K562 (cell line): ENCODE results near the gene PDGFC. TPM values are rescaled to one million over a fixed set of nuclear protein-coding genes. Genes with fewer than 3 reads are reported as not detected.

Experiments
- ATAC-seq: fragments of 200-7000 bp; cut with Tn5 transposase; 3 replicates; pipeline ENCODE4 v1.9.1; 2020; ENCODE audit warnings: moderate library complexity
- BruUV-seq: library from RNA; stranded (reverse); fragments of 400-500 nt; replicated peaks from 2 replicates; lab custom pipeline; 2021; lab: Mats Ljungman, UMichigan
- CTCF ChIA-PET: fragments of 300-600 bp; formaldehyde crosslinking; extraction: SDS; loops from one replicate; lab custom pipeline; 2021; ENCODE audit warnings: low intra/inter-chr PET ratio; lab: Yijun Ruan, JAX
- POLR2A ChIA-PET: fragments of 300-600, 350-650 bp; sonication (Branson Sonifier 250); formaldehyde crosslinking; extraction: SDS; loops from one replicate; lab custom pipeline; 2021; ENCODE audit warnings: antibody characterized with exemption, inconsistent platforms; lab: Yijun Ruan, JAX
- DNase-seq, 4 experiments: peaks; one replicate each; pipeline versions ENCODE4 v3.0.0 to v3.0.0-alpha.2; 2011 to 2018; ENCODE audit warnings: low spot score in 3 of 4, mixed read lengths in 3 of 4; ENCODE audit errors: extremely low read depth in 1 of 4
- FAIRE-seq: peaks from 2 replicates; lab custom pipeline; 2011; peaks lifted over from hg19 to GRCh38; lab: Jason Lieb, UNC
- H2AFZ ChIP-seq: 2 replicates; pipeline ENCODE4 v1.6.0; 2011; ENCODE audit warnings: low read depth, low read length, control low read depth, inconsistent platforms
- H3K27ac ChIP-seq: fragments of 200-600 bp; 3 replicates; pipeline ENCODE4 v1.8.0; 2011; ENCODE audit warnings: low read depth, mild to moderate bottlenecking, control low read depth, inconsistent platforms, low read length, moderate library complexity, mixed read lengths; ENCODE audit errors: extremely low read depth
- H3K27me3 ChIP-seq, 2 experiments: fragments of 300-600 bp in 1 of 2; 2 replicates in 1 of 2; 3 replicates in 1 of 2; pipeline versions ENCODE4 v1.6.0 to v1.8.0; 2011; ENCODE audit warnings: inconsistent platforms in 2 of 2, low read length in 2 of 2, mild to moderate bottlenecking in 1 of 2, mixed read lengths in 1 of 2, moderate library complexity in 1 of 2; ENCODE audit not compliant: control insufficient read depth in 2 of 2, insufficient read depth in 2 of 2
- H3K36me3 ChIP-seq: fragments of 300-600 bp; 3 replicates; pipeline ENCODE4 v1.8.0; 2011; ENCODE audit warnings: mild to moderate bottlenecking, low read length, inconsistent platforms; ENCODE audit not compliant: control insufficient read depth, insufficient read depth
- H3K4me1 ChIP-seq, 2 experiments: fragments of 200-600 bp in 1 of 2; replicated peaks in 1 of 2; 2 replicates in 1 of 2; 3 replicates in 1 of 2; pipeline versions ENCODE4 v1.5.1 to v1.8.0; 2011; ENCODE audit warnings: inconsistent platforms in 2 of 2, low read length in 2 of 2, mild to moderate bottlenecking in 1 of 2, mixed read lengths in 1 of 2, moderate library complexity in 1 of 2; ENCODE audit not compliant: control insufficient read depth in 2 of 2, insufficient read depth in 2 of 2
- H3K4me2 ChIP-seq: 2 replicates; pipeline ENCODE4 v1.6.1; 2011; ENCODE audit warnings: low read length, control low read depth, inconsistent platforms, mixed read lengths; ENCODE audit not compliant: insufficient read depth
- H3K4me3 ChIP-seq: fragments of 200-600 bp; sonication (generic), shearing (Covaris generic); 2 replicates; pipeline ENCODE4 v1.5.1; 2016; ENCODE audit warnings: control low read depth, inconsistent platforms
- H3K79me2 ChIP-seq: fragments of 200-600 bp; 3 replicates; pipeline ENCODE4 v1.8.0; 2011; ENCODE audit warnings: low read length, inconsistent platforms; ENCODE audit not compliant: control insufficient read depth, insufficient read depth
- H3K9ac ChIP-seq, 2 experiments: 2 replicates each; pipeline versions ENCODE4 v1.6.0 to v1.6.1; 2011; ENCODE audit warnings: low read depth in 2 of 2, low read length in 2 of 2, control low read depth in 1 of 2, inconsistent platforms in 1 of 2, mild to moderate bottlenecking in 1 of 2, mixed read lengths in 1 of 2; ENCODE audit not compliant: insufficient read depth in 1 of 2
- H3K9me1 ChIP-seq: one replicate; pipeline ENCODE4 v1.6.0; 2011; ENCODE audit warnings: inconsistent platforms, mild to moderate bottlenecking, low read length, moderate library complexity; ENCODE audit not compliant: control insufficient read depth, insufficient read depth
- H3K9me3 ChIP-seq: replicated peaks from 2 replicates; pipeline ENCODE4 v1.5.1; 2011; ENCODE audit warnings: low read depth, low read length, inconsistent platforms; ENCODE audit not compliant: control insufficient read depth, insufficient read depth
- H4K20me1 ChIP-seq: replicated peaks from 2 replicates; pipeline ENCODE4 v1.6.1; 2011; ENCODE audit warnings: low read length, inconsistent platforms, mixed read lengths; ENCODE audit not compliant: control insufficient read depth, insufficient read depth
- ATF1 ChIP-seq, 2 experiments: fragments of 450-650 bp in 1 of 2; IDR thresholded peaks; 2 replicates each; pipeline ENCODE4 v1.6.1; 2016; ENCODE audit warnings: missing compliant biosample characterization in 1 of 2, missing genetic modification characterization in 1 of 2
- BMI1 ChIP-seq: fragments of 150-350 bp; IDR thresholded peaks from 2 replicates; pipeline ENCODE4 v1.6.1; 2014; ENCODE audit warnings: low read length
- BRD9 ChIP-seq: fragments of 450-650 bp; IDR thresholded peaks from 2 replicates; pipeline ENCODE4 v1.6.1; 2018; ENCODE audit warnings: low read depth; ENCODE audit not compliant: partially characterized antibody
- HDGF ChIP-seq: fragments of 450-650 bp; IDR thresholded peaks from 2 replicates; pipeline ENCODE4 v1.6.1; 2016
- KDM4B ChIP-seq, 2 experiments: fragments of 450-650 bp in 1 of 2; sonication (generic) in 1 of 2; IDR thresholded peaks; 2 replicates each; pipeline ENCODE4 v1.6.1; 2016 to 2017; ENCODE audit warnings: borderline replicate concordance in 2 of 2, antibody characterized with exemption in 1 of 2, low read depth in 1 of 2, mild to moderate bottlenecking in 1 of 2
- KLF1 ChIP-seq: fragments of 450-650 bp; IDR thresholded peaks from 2 replicates; pipeline ENCODE4 v1.6.1; 2016; ENCODE audit warnings: missing genetic modification characterization, missing compliant biosample characterization
- RFX1 ChIP-seq: fragments of 450-650 bp; IDR thresholded peaks from 2 replicates; pipeline ENCODE4 v1.6.1; 2016; ENCODE audit warnings: mild to moderate bottlenecking, moderate library complexity
- RHOXF2B ChIP-seq: fragments of 250-450 bp; sonication (Bioruptor Pico); conservative IDR thresholded peaks from 2 replicates; pipeline ENCODE4 v1.5.1; 2021
- SMAD4 ChIP-seq: fragments of 250-450 bp; sonication (Bioruptor Pico); conservative IDR thresholded peaks from 2 replicates; pipeline ENCODE4 v1.8.0; 2021; ENCODE audit warnings: inconsistent platforms, mild to moderate bottlenecking, moderate library complexity
- SREBF1 ChIP-seq: fragments of 150-350 bp; IDR thresholded peaks from 2 replicates; pipeline ENCODE4 v1.6.1; 2014; ENCODE audit warnings: antibody characterized with exemption, low read depth, low read length, borderline replicate concordance
- SRSF7 ChIP-seq: fragments of 200-400 bp; formaldehyde crosslinking; optimal IDR thresholded peaks from 2 replicates; pipeline ENCODE3; 2017; ENCODE audit warnings: mild to moderate bottlenecking, low read depth, low read length
- TOE1 ChIP-seq, 2 experiments: fragments of 450-650 bp in 1 of 2; sonication (generic) in 1 of 2; formaldehyde crosslinking in 1 of 2; IDR thresholded peaks; 2 replicates each; pipeline versions ENCODE4 v1.7.1 to v1.8.0; 2016 to 2022; ENCODE audit warnings: borderline replicate concordance in 2 of 2, mild to moderate bottlenecking in 2 of 2, antibody characterized with exemption in 1 of 2, inconsistent platforms in 1 of 2, low read depth in 1 of 2, missing genetic modification reagents in 1 of 2, moderate library complexity in 1 of 2
- WGBS: fragments of 100-300 bp; shearing (Covaris generic); methylation state at CpG from one replicate; pipeline ENCODE4 v1.1.6; 2016; ENCODE audit warnings: low coverage, mixed read lengths; ENCODE audit not compliant: insufficient coverage; ENCODE audit errors: missing lambda C conversion rate; 5-methylcytosine and 5-hydroxymethylcytosine counted together
- in situ Hi-C: fragments of 300-500 bp; cut with MboI; formaldehyde crosslinking; loops from 4 replicates; pipeline ENCODE4 v1.15.0; 2018; ENCODE audit warnings: inconsistent platforms, mixed read lengths
- intact Hi-C: fragments of 100-400 bp; cut with micrococcal nuclease; formaldehyde crosslinking; loops from 2 replicates; pipeline ENCODE4 v1.14.2; 2022
- polyA plus RNA-seq, 8 experiments: library from polyadenylated mRNA; depleted of rRNA in 4 of 8; stranded (reverse) in 5 of 8; unstranded in 3 of 8; fragments of >200 nt; fragmentation: Nextera tagmentation in 2 of 8; fragmentation: Illumina TruSeq in 1 of 8; extraction: Ambion mirVana in 2 of 8; extraction: Trizol in 1 of 8; gene quantifications; 2 replicates each; pipeline versions ENCODE4 v1.2.1 to v1.2.3, GENCODE V29; 2011 to 2014; ENCODE audit warnings: inconsistent platforms in 1 of 8, missing spikeins in 1 of 8
- total RNA-seq, 7 experiments: library from RNA; depleted of rRNA in 6 of 7; stranded (reverse); fragments of >200 nt in 6 of 7; fragmentation: Illumina TruSeq in 2 of 7; extraction: Trizol in 2 of 7; gene quantifications; 2 replicates each; pipeline versions ENCODE4 v1.2.1 to v1.2.3, GENCODE V29; 2011 to 2021; ENCODE audit warnings: low replicate concordance in 1 of 7
- TF ChIP-seq, protein P1 (sequence below): fragments of 450-650 bp; IDR thresholded peaks from 2 replicates; pipeline ENCODE4 v1.6.1; 2016; ENCODE audit warnings: antibody characterized with exemption
- TF ChIP-seq, protein P2 (sequence below): sonication (generic); formaldehyde crosslinking; IDR thresholded peaks from 2 replicates; pipeline ENCODE4 v1.8.1; 2022; ENCODE audit warnings: missing genetic modification reagents
- TF ChIP-seq, protein P3 (sequence below): fragments of 250-450 bp; sonication (Bioruptor Pico); IDR thresholded peaks from 2 replicates; pipeline ENCODE4 v1.4.0; 2020; ENCODE audit warnings: mild to moderate bottlenecking, moderate library complexity

PDGFC gene
- total and polyA plus RNA-seq, 9 of the 15 experiments (the other 6 are each of a cell fraction or from before 2014, with no cell fraction given), result not detected

DNA sequence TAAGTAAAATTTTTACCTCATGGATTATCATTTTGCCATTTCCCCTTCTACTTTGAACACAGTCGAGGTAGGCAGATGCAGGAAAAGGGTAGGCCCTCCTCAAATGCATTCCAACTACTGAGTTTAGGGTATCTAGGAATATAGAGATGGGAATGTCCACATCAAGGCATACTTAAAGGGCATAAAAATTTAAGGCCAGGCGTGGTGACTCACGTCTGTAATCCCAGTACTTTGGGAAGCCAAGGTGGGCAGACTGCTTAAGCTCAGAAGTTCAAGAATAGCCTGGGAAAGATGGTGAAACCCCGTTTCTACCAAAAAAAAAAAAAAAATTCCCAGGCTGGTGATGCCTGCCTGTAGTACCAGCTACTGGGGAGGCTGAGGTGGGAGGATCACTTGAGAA is 146.5 kb downstream of the PDGFC start:
- H3K9me3 ChIP-seq, result no peaks in the 10 kb centered on the region
- H3K36me3 ChIP-seq, result no peaks in the 10 kb centered on the region
- POLR2A ChIA-PET, result no interaction called here
- in situ Hi-C loops, result no loop called here
- H3K4me2 ChIP-seq, result no peak overlapping the region
- H3K9me1 ChIP-seq, result no peaks in the 10 kb centered on the region
- H2AFZ ChIP-seq, result no peak overlapping the region
- intact Hi-C loops, result no loop called here
- no peaks in the 10 kb centered on the region for H3K4me1 ChIP-seq
- no peaks in the 10 kb centered on the region for H4K20me1 ChIP-seq
- ATAC-seq (no peak), DNase-seq (no peak), FAIRE-seq (no peak)
- H3K4me3 ChIP-seq, result no peak overlapping the region
- H3K79me2 ChIP-seq, result no peaks in the 10 kb centered on the region
- no peak overlapping the region for H3K9ac ChIP-seq
- 0% methylated on average over 4 of the region's 4 CpGs for WGBS
- BruUV-seq, result no TSS peak
- no peak overlapping the region for H3K27ac ChIP-seq
- CTCF ChIA-PET, result no interaction called here
- no peaks in the 10 kb centered on the region for H3K27me3 ChIP-seq
- TF ChIP-seq KDM4B (IDR thresholded peaks at IDR 0.05; ENCODE audit: borderline replicate concordance in 2 of 2, low read depth in 1 of 2) (no peak), SREBF1 (no peak), SMAD4 (CRISPR knock-in tag) (no peak), BRD9 (no peak), ATF1 (CRISPR knock-in tag; IDR thresholded peaks at IDR 0.05) (no peak), ATF1 (tag; IDR thresholded peaks at IDR 0.05) (no peak), TOE1 (IDR thresholded peaks at IDR 0.05; ENCODE audit: borderline replicate concordance) (no peak), TOE1 (CRISPR knock-in tag; IDR thresholded peaks at IDR 0.05; ENCODE audit: borderline replicate concordance, low read depth) (no peak), RHOXF2B (CRISPR knock-in tag) (no peak), HDGF (no peak), BMI1 (no peak), KLF1 (tag) (no peak), RFX1 (no peak), SRSF7 (no peak)
- TF ChIP-seq, protein P1, sequence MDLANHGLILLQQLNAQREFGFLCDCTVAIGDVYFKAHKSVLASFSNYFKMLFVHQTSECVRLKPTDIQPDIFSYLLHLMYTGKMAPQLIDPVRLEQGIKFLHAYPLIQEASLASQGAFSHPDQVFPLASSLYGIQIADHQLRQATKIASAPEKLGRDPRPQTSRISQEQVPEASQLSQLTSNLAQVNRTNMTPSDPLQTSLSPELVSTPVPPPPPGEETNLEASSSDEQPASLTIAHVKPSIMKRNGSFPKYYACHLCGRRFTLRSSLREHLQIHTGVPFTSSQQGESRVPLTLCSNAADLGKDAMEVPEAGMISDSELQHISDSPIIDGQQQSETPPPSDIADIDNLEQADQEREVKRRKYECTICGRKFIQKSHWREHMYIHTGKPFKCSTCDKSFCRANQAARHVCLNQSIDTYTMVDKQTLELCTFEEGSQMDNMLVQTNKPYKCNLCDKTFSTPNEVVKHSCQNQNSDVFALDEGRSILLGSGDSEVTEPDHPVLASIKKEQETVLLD, result no peak
- TF ChIP-seq, protein P2, sequence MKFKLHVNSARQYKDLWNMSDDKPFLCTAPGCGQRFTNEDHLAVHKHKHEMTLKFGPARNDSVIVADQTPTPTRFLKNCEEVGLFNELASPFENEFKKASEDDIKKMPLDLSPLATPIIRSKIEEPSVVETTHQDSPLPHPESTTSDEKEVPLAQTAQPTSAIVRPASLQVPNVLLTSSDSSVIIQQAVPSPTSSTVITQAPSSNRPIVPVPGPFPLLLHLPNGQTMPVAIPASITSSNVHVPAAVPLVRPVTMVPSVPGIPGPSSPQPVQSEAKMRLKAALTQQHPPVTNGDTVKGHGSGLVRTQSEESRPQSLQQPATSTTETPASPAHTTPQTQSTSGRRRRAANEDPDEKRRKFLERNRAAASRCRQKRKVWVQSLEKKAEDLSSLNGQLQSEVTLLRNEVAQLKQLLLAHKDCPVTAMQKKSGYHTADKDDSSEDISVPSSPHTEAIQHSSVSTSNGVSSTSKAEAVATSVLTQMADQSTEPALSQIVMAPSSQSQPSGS, result no peak
- TF ChIP-seq, protein P3, sequence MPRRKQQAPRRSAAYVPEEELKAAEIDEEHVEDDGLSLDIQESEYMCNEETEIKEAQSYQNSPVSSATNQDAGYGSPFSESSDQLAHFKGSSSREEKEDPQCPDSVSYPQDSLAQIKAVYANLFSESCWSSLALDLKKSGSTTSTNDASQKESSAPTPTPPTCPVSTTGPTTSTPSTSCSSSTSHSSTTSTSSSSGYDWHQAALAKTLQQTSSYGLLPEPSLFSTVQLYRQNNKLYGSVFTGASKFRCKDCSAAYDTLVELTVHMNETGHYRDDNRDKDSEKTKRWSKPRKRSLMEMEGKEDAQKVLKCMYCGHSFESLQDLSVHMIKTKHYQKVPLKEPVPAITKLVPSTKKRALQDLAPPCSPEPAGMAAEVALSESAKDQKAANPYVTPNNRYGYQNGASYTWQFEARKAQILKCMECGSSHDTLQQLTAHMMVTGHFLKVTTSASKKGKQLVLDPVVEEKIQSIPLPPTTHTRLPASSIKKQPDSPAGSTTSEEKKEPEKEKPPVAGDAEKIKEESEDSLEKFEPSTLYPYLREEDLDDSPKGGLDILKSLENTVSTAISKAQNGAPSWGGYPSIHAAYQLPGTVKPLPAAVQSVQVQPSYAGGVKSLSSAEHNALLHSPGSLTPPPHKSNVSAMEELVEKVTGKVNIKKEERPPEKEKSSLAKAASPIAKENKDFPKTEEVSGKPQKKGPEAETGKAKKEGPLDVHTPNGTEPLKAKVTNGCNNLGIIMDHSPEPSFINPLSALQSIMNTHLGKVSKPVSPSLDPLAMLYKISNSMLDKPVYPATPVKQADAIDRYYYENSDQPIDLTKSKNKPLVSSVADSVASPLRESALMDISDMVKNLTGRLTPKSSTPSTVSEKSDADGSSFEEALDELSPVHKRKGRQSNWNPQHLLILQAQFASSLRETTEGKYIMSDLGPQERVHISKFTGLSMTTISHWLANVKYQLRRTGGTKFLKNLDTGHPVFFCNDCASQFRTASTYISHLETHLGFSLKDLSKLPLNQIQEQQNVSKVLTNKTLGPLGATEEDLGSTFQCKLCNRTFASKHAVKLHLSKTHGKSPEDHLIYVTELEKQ (CRISPR knock-in tag), result no peak
